GM12891 (cell line): ENCODE measurements around the gene COL5A2.

Experiments
- PAX5 ChIP-seq: IDR thresholded peaks from 2 replicates; pipeline ENCODE4 v1.6.1; 2011; ENCODE audit warnings: low read length, moderate library complexity, mild to moderate bottlenecking; ENCODE audit not compliant: insufficient read depth, severe bottlenecking
- POLR2A ChIP-seq: IDR thresholded peaks from 2 replicates; pipeline ENCODE4 v1.6.1; 2011; ENCODE audit warnings: low read depth, low read length, control low read depth

GRCh38 chr2:189146553-189146952, 33.0 kb downstream of the COL5A2 start:
- no peak for TF ChIP-seq PAX5
- no peak for TF ChIP-seq POLR2A
